Neuronal stem cell (in vitro differentiated cells): ENCODE data around the gene KRTAP9-2. TPM values are rescaled to one million over a fixed set of nuclear protein-coding genes. Genes with fewer than 3 reads are reported as not detected.
"Not testable (repeated sequence)": the region's sequence is repeated elsewhere in the genome, so short reads cannot be mapped to it uniquely, and the experiment has no call there.

Experiments used
- DNase-seq: peaks from one replicate; pipeline ENCODE4 v3.0.0-alpha.2; 2013; ENCODE audit warnings: low spot score
- H2AFZ ChIP-seq: one replicate; pipeline ENCODE4 v1.6.1; 2013; ENCODE audit warnings: mild to moderate bottlenecking, low read length, inconsistent platforms
- H2AK5ac ChIP-seq: 2 replicates; pipeline ENCODE4 v1.6.1; 2013; ENCODE audit warnings: low read depth, mild to moderate bottlenecking, inconsistent platforms, low read length, moderate library complexity, mixed read lengths
- H2BK120ac ChIP-seq: 2 replicates; pipeline ENCODE4 v1.6.1; 2013; ENCODE audit warnings: low read depth, mild to moderate bottlenecking, inconsistent platforms, low read length, moderate library complexity, mixed read lengths
- H2BK12ac ChIP-seq: one replicate; pipeline ENCODE4 v1.6.1; 2013; ENCODE audit warnings: low read length, inconsistent platforms
- H2BK15ac ChIP-seq: 2 replicates; pipeline ENCODE4 v1.6.1; 2013; ENCODE audit warnings: mild to moderate bottlenecking, low read length, inconsistent platforms, mixed read lengths
- H2BK5ac ChIP-seq: one replicate; pipeline ENCODE4 v1.6.1; 2013; ENCODE audit warnings: inconsistent platforms, mild to moderate bottlenecking, low read length, moderate library complexity
- H3K14ac ChIP-seq: one replicate; pipeline ENCODE4 v1.6.1; 2013; ENCODE audit warnings: low read length, inconsistent platforms
- H3K18ac ChIP-seq: 2 replicates; pipeline ENCODE4 v1.6.1; 2013; ENCODE audit warnings: low read length, inconsistent platforms
- H3K23ac ChIP-seq: 2 replicates; pipeline ENCODE4 v1.6.1; 2013; ENCODE audit warnings: low read depth, mild to moderate bottlenecking, mixed read lengths, low read length, inconsistent platforms; ENCODE audit not compliant: poor library complexity
- H3K27ac ChIP-seq: replicated peaks from 3 replicates; pipeline ENCODE4 v1.5.1; 2013; ENCODE audit warnings: low read length, inconsistent platforms
- H3K27me3 ChIP-seq, 3 experiments: 2 replicates each; pipeline ENCODE4 v1.6.1; 2013; ENCODE audit warnings: low read length in 3 of 3, mild to moderate bottlenecking in 2 of 3, inconsistent platforms in 1 of 3, low read depth in 1 of 3, mixed read lengths in 1 of 3, moderate library complexity in 1 of 3; ENCODE audit not compliant: control insufficient read depth in 3 of 3, insufficient read depth in 3 of 3
- H3K36me3 ChIP-seq, 2 donors: replicated peaks in 1 of 2; 2 replicates each; pipeline ENCODE4 v1.6.1; 2013; ENCODE audit warnings: low read length in 2 of 2; ENCODE audit not compliant: control insufficient read depth in 2 of 2, insufficient read depth in 2 of 2
- H3K4ac ChIP-seq: 2 replicates; pipeline ENCODE4 v1.6.1; 2013; ENCODE audit warnings: inconsistent platforms, mild to moderate bottlenecking, low read length, moderate library complexity
- H3K4me1 ChIP-seq, 2 donors: 1 replicate in 1 of 2; 2 replicates in 1 of 2; pipeline ENCODE4 v1.6.1; 2013; ENCODE audit warnings: low read length in 2 of 2, low read depth in 1 of 2; ENCODE audit not compliant: control insufficient read depth in 2 of 2, insufficient read depth in 1 of 2
- H3K4me2 ChIP-seq: one replicate; pipeline ENCODE4 v1.6.1; 2013; ENCODE audit warnings: mild to moderate bottlenecking, low read length, inconsistent platforms; ENCODE audit not compliant: insufficient read depth, poor library complexity, severe bottlenecking
- H3K4me3 ChIP-seq, 2 donors: 2 replicates each; pipeline ENCODE4 v1.5.1; 2013; ENCODE audit warnings: low read length in 2 of 2, mild to moderate bottlenecking in 2 of 2, inconsistent platforms in 1 of 2, moderate library complexity in 1 of 2
- H3K79me1 ChIP-seq: one replicate; pipeline ENCODE4 v1.6.1; 2013; ENCODE audit warnings: low read depth, mild to moderate bottlenecking, inconsistent platforms, low read length, moderate library complexity
- H3K9ac ChIP-seq: one replicate; pipeline ENCODE4 v1.6.1; 2013; ENCODE audit warnings: mild to moderate bottlenecking, low read depth, low read length, inconsistent platforms; ENCODE audit not compliant: poor library complexity
- H3K9me3 ChIP-seq, 2 donors: replicated peaks in 1 of 2; 2 replicates each; pipeline versions ENCODE3 to v1.6.1; 2013; ENCODE audit warnings: low read length in 2 of 2, mild to moderate bottlenecking in 2 of 2, inconsistent platforms in 1 of 2, low read depth in 1 of 2, mixed read lengths in 1 of 2, moderate library complexity in 1 of 2; ENCODE audit not compliant: control insufficient read depth in 2 of 2, insufficient read depth in 1 of 2
- H4K8ac ChIP-seq: one replicate; pipeline ENCODE4 v1.6.1; 2013; ENCODE audit warnings: low read depth, mild to moderate bottlenecking, inconsistent platforms, low read length, moderate library complexity
- H4K91ac ChIP-seq: one replicate; pipeline ENCODE4 v1.6.1; 2013; ENCODE audit warnings: low read length, low read depth, mild to moderate bottlenecking, inconsistent platforms; ENCODE audit not compliant: poor library complexity
- WGBS, 2 donors: extraction: QIAGEN DNeasy Blood & Tissue Kit; methylation state at CpG; one replicate each; pipeline ENCODE4 v1.1.7; 2013; ENCODE audit warnings: missing lambda C conversion rate in 2 of 2, mixed read lengths in 1 of 2; ENCODE audit not compliant: insufficient read length in 2 of 2, insufficient replicate concordance in 1 of 2; ENCODE audit errors: extremely low coverage in 2 of 2; 5-methylcytosine and 5-hydroxymethylcytosine counted together
- polyA plus RNA-seq, 2 experiments: library from polyadenylated mRNA; stranded (reverse); fragments of 200-250 nt; gene quantifications; one replicate each; pipeline ENCODE4 v1.2.3, GENCODE V29; 2013

The KRTAP9-2 gene
- not detected for polyA plus RNA-seq (2013, experiment 1 of 2)
- polyA plus RNA-seq (2013, experiment 2 of 2) = not detected

- H3K4me1 ChIP-seq, H3K18ac ChIP-seq, H3K4ac ChIP-seq, H4K91ac ChIP-seq, H3K9me3 ChIP-seq, H3K4me3 ChIP-seq, H3K4me2 ChIP-seq, H3K36me3 ChIP-seq, H2BK5ac ChIP-seq, H2AK5ac ChIP-seq, H3K23ac ChIP-seq, H2BK15ac ChIP-seq, H3K27me3 ChIP-seq, H2AFZ ChIP-seq, H3K79me1 ChIP-seq, H2BK12ac ChIP-seq, H3K27ac ChIP-seq, H4K8ac ChIP-seq, H2BK120ac ChIP-seq, DNase-seq, H3K14ac ChIP-seq, H3K9ac ChIP-seq: not testable (repeated sequence)
- no CpG with 5 or more reads among the region's 4 CpGs for WGBS, 2 donors
Observed at GRCh38 chr17:41226598-41227095, at the start of gene KRTAP9-2. Gene KRTAP9-2 (plus strand): TSS chr17:41226648. CDS start chr17:41226655, 7 bp downstream.

GRCh38 chr17:41176744-41177387, 49.6 kb upstream of the KRTAP9-2 start:
- no peak overlapping the region for H2BK15ac ChIP-seq
- no peak overlapping the region for H3K18ac ChIP-seq
- H3K4ac ChIP-seq = no peak overlapping the region
- no peaks in the 10 kb centered on the region for H3K9me3 ChIP-seq
- H3K4me3 ChIP-seq = no peak overlapping the region
- DNase-seq = no peak
- H3K36me3 ChIP-seq = no peaks in the 10 kb centered on the region
- H3K79me1 ChIP-seq = no peaks in the 10 kb centered on the region
- no peak overlapping the region for H4K91ac ChIP-seq
- no peak overlapping the region for H2BK120ac ChIP-seq
- no peaks in the 10 kb centered on the region for H3K4me1 ChIP-seq
- no peak overlapping the region for H3K14ac ChIP-seq
- no peak overlapping the region for H4K8ac ChIP-seq
- H2AK5ac ChIP-seq = no peak overlapping the region
- no peak overlapping the region for H3K9ac ChIP-seq
- no CpG with 5 or more reads among the region's 3 CpGs for WGBS, 2 donors
- H2BK5ac ChIP-seq = no peak overlapping the region
- H3K4me2 ChIP-seq = no peak overlapping the region
- no peak overlapping the region for H3K27ac ChIP-seq
- H3K23ac ChIP-seq = no peak overlapping the region
- H2AFZ ChIP-seq = no peak overlapping the region
- no peak overlapping the region for H2BK12ac ChIP-seq
- peaks cover 0 to 13% (median 0%) of the 10 kb centered on the region in 3 experiments for H3K27me3 ChIP-seq

- no peak within 1 kb of the TSS for H2BK15ac ChIP-seq
- H2BK120ac ChIP-seq = no peak within 1 kb of the TSS
- peak within 1 kb of the TSS; percentile 77 for H3K23ac ChIP-seq
- no peak within 1 kb of the TSS for H3K4ac ChIP-seq
- no peak within 1 kb of the TSS for H4K8ac ChIP-seq
- no peak within 1 kb of the TSS for H3K14ac ChIP-seq
- no peak within 1 kb of the TSS for H4K91ac ChIP-seq
- no peak within 1 kb of the TSS for H2BK12ac ChIP-seq
- H3K4me3 ChIP-seq = no peak within 1 kb of the TSS
- no peaks in the 10 kb centered on the region for H3K36me3 ChIP-seq
- H2AK5ac ChIP-seq = no peak within 1 kb of the TSS
- WGBS, 2 donors = no CpG with 5 or more reads among the region's 7 CpGs
- peaks cover 0 to 13% (median 0%) of the 10 kb centered on the region in 3 experiments for H3K27me3 ChIP-seq
- no peak within 1 kb of the TSS for H3K4me2 ChIP-seq
- no peak within 1 kb of the TSS for H3K27ac ChIP-seq
- no peaks in the 10 kb centered on the region for H3K9me3 ChIP-seq
- DNase-seq = no peak
- no peak within 1 kb of the TSS for H2AFZ ChIP-seq
- H3K4me1 ChIP-seq = no peaks in the 10 kb centered on the region
- no peak within 1 kb of the TSS for H2BK5ac ChIP-seq
- H3K9ac ChIP-seq = peak within 1 kb of the TSS; percentile 61
- H3K18ac ChIP-seq = peak within 1 kb of the TSS; percentile 1
- H3K79me1 ChIP-seq = no peaks in the 10 kb centered on the region
Observed at GRCh38 chr17:41177727-41178271, 48.6 kb upstream of the KRTAP9-2 start, which contains the start of gene KRTAP4-2. Gene KRTAP4-2 (minus strand): TSS chr17:41178221. CDS start chr17:41178164, 57 bp downstream.

- no peak overlapping the region for H2BK120ac ChIP-seq
- no peak overlapping the region for H4K91ac ChIP-seq
- no peak overlapping the region for H2BK15ac ChIP-seq
- H3K4me1 ChIP-seq = no peaks in the 10 kb centered on the region
- H3K36me3 ChIP-seq = no peaks in the 10 kb centered on the region
- WGBS, 2 donors = no CpG with 5 or more reads among the region's 3 CpGs
- H3K18ac ChIP-seq = no peak overlapping the region
- no peak overlapping the region for H4K8ac ChIP-seq
- no peak overlapping the region for H3K9ac ChIP-seq
- H3K27me3 ChIP-seq = peaks cover 0 to 13% (median 0%) of the 10 kb centered on the region in 3 experiments
- H2BK12ac ChIP-seq = no peak overlapping the region
- no peaks in the 10 kb centered on the region for H3K79me1 ChIP-seq
- no peak overlapping the region for H2AFZ ChIP-seq
- no peak overlapping the region for H3K4ac ChIP-seq
- no peak overlapping the region for H3K14ac ChIP-seq
- DNase-seq = no peak
- H2BK5ac ChIP-seq = no peak overlapping the region
- H2AK5ac ChIP-seq = no peak overlapping the region
- no peak overlapping the region for H3K23ac ChIP-seq
- no peak overlapping the region for H3K4me2 ChIP-seq
- H3K27ac ChIP-seq = no peak overlapping the region
- no peaks in the 10 kb centered on the region for H3K9me3 ChIP-seq
- no peak overlapping the region for H3K4me3 ChIP-seq
Observed at GRCh38 chr17:41178341-41178740, 48.1 kb upstream of the KRTAP9-2 start.
